GM13976 (cell line): ENCODE measurements around the gene MALL.

ENCODE experiments used
- DNase-seq: peaks from one replicate; pipeline ENCODE4 v3.0.0; 2012; ENCODE audit warnings: low spot score
- CTCF ChIP-seq: IDR thresholded peaks from 2 replicates; pipeline ENCODE4 v1.5.1; 2012; ENCODE audit warnings: borderline replicate concordance, mild to moderate bottlenecking; ENCODE audit not compliant: insufficient read depth; ENCODE audit errors: extremely low read depth, missing control alignments, control extremely low read depth
- in situ Hi-C: fragments of 300-500 bp; cut with MboI; formaldehyde crosslinking; loops from one replicate; pipeline ENCODE4 v1.12.0; 2022; ENCODE audit warnings: low sequenced_read_pairs, mixed read lengths, inconsistent platforms; ENCODE audit not compliant: unreplicated experiment

The MALL gene

GRCh38 chr2:110130757-110131156 is 15.1 kb upstream of the MALL start:
- in situ Hi-C loops, result no loop called here
- no peak for DNase-seq
- no peak for TF ChIP-seq CTCF

GRCh38 chr2:110126906-110127305 is 11.3 kb upstream of the MALL start:
- in situ Hi-C loops, result no loop called here
- TF ChIP-seq CTCF, result no peak
- no peak for DNase-seq

GRCh38 chr2:110126086-110126773 is 10.6 kb upstream of the MALL start:
- no peak for TF ChIP-seq CTCF
- in situ Hi-C loops, result no loop called here
- DNase-seq, result no peak

GRCh38 chr2:110124939-110125691 is 9.5 kb upstream of the MALL start:
- DNase-seq, result no peak
- in situ Hi-C loops, result no loop called here
- TF ChIP-seq CTCF, result no peak

- TF ChIP-seq CTCF, result no peak
- DNase-seq, result no peak
- in situ Hi-C loops, result no loop called here
Observed at GRCh38 chr2:110124038-110124825, 8.6 kb upstream of the MALL start.

- in situ Hi-C loops, result no loop called here
- no peak for TF ChIP-seq CTCF
- no peak for DNase-seq
Observed at GRCh38 chr2:110121592-110121991, 6.0 kb upstream of the MALL start.
